Measurements from ENCODE around the gene PLCB2.

- TF ChIP-seq NR3C1 (CRISPR knock-in tag; IDR thresholded peaks at IDR 0.05) (no peak), ZC3H11A (IDR thresholded peaks at IDR 0.05; ENCODE audit: low read depth, low read length) (no peak), RAD21 (CRISPR knock-in tag; conservative IDR thresholded peaks at IDR 0.05 in 1 of 2, IDR thresholded peaks at IDR 0.05 in 1 of 2) (no peak), ELF1 (tag; IDR thresholded peaks at IDR 0.05) (no peak), YY1 (IDR thresholded peaks at IDR 0.05; ENCODE audit: borderline replicate concordance in 1 of 3, control insufficient read depth in 1 of 3, extremely low read depth in 1 of 3, insufficient read depth in 3 of 3, insufficient read length in 1 of 3, insufficient replicate concordance in 2 of 3, low read depth in 1 of 3, low read length in 2 of 3) (no peak), SPI1 (IDR thresholded peaks at IDR 0.05; ENCODE audit: borderline replicate concordance, low read depth, low read length) (no peak)
These were observed 20.2 kb downstream of the PLCB2 start for GRCh38 chr15:40287505-40287904.
